Measurements from ENCODE around the gene ANKRD6. TPM values are rescaled to one million over a fixed set of nuclear protein-coding genes. Genes with fewer than 3 reads are reported as not detected.

Gene ANKRD6
- polyA plus RNA-seq, 3 donors, result 0.93 to 3.0 (median 1.2) TPM

- no peaks in the 10 kb centered on the region for H3K9me3 ChIP-seq (replicated peaks in 1 of 2; ENCODE audit: control insufficient read depth in 1 of 2, insufficient read depth in 1 of 2, low read length in 2 of 2)
- no peak overlapping the region for H3K27ac ChIP-seq (ENCODE audit: low read depth in 1 of 2, low read length in 2 of 2)
- H3K9me3 Mint-ChIP-seq, result peaks cover 0 to 8% (median 0%) of the 10 kb centered on the region in 7 donors
- no peaks in the 10 kb centered on the region for H3K27me3 ChIP-seq (ENCODE audit: control insufficient read depth in 2 of 2, insufficient read depth in 2 of 2, low read length in 2 of 2)
- no peaks in the 10 kb centered on the region for H4K20me1 ChIP-seq (ENCODE audit: insufficient read depth, low read length)
- H3K79me2 ChIP-seq (ENCODE audit: insufficient read depth, low read length), result no peaks in the 10 kb centered on the region
- peaks cover 0 to 3% (median 1%) of the 10 kb centered on the region in 3 donors for H3K27me3 Mint-ChIP-seq (ENCODE audit: low read depth in 3 of 3)
- no peak overlapping the region for H2AFZ ChIP-seq (ENCODE audit: insufficient read depth, low read depth, low read length, poor library complexity, severe bottlenecking)
- TF ChIP-seq CTCF (IDR thresholded peaks at IDR 0.05), result no peak
- peak overlapping the region in 1 of 7 donors; percentile 62 for H3K27ac Mint-ChIP-seq
- no peak overlapping the region for H3K4me3 Mint-ChIP-seq
- no peaks in the 10 kb centered on the region for H3K36me3 ChIP-seq (replicated peaks in 1 of 2; ENCODE audit: control insufficient read depth in 1 of 2, insufficient read depth in 2 of 2, low read length in 2 of 2)
- no peaks in the 10 kb centered on the region for H3K4me1 Mint-ChIP-seq
- H3K4me3 ChIP-seq (replicated peaks in 1 of 3; ENCODE audit: low read depth in 2 of 3, low read length in 3 of 3), result no peak overlapping the region
- DNase-seq, result no peak
- intact Hi-C loops (cut with micrococcal nuclease), result no loop called here
- WGBS (ENCODE audit: insufficient coverage), result 54% methylated on average over 2 of the region's 5 CpGs
- no peak overlapping the region for H3K4me2 ChIP-seq (replicated peaks; ENCODE audit: extremely low read depth, low read length, poor library complexity, severe bottlenecking)
- no peaks in the 10 kb centered on the region for H3K4me1 ChIP-seq (ENCODE audit: control insufficient read depth in 1 of 2, insufficient read depth in 2 of 2, low read length in 2 of 2)
- H3K9ac ChIP-seq (ENCODE audit: insufficient read depth, low read length, poor library complexity, severe bottlenecking), result no peak overlapping the region
- H3K36me3 Mint-ChIP-seq, result no peaks in the 10 kb centered on the region
These were observed 114.3 kb downstream of the ANKRD6 start for GRCh38 chr6:89547281-89547680.

DNA sequence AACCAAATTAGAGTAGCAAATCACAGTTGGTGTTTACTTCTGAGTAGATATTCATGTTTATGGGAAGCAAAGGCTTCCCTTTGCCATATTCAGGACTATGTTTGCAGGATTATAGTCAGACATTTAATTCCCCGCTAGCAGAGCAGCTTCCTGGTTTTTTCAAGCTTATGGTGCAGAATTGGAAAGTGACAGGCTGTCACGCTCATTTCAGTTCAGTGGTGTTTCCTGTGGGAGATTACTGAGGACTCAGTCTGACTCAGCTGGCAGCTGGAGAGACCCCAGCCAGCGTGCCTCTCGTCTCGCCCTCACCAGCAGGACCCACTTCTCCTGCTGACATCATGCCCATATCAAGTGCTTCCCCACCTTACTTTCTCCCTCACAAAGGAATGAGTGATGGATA is 120.5 kb downstream of the ANKRD6 start:
- Histone ChIP-seq H3K27ac (ENCODE audit: low read depth in 1 of 2, low read length in 2 of 2) (no peak overlapping the region), H3K79me2 (ENCODE audit: insufficient read depth, low read length) (no peaks in the 10 kb centered on the region), H3K36me3 (replicated peaks in 1 of 2; ENCODE audit: control insufficient read depth in 1 of 2, insufficient read depth in 2 of 2, low read length in 2 of 2) (no peaks in the 10 kb centered on the region), H4K20me1 (ENCODE audit: insufficient read depth, low read length) (no peaks in the 10 kb centered on the region), H3K9me3 (replicated peaks in 1 of 2; ENCODE audit: control insufficient read depth in 1 of 2, insufficient read depth in 1 of 2, low read length in 2 of 2) (peaks cover 0 to 4% of the 10 kb centered on the region in 2 donors), H2AFZ (ENCODE audit: insufficient read depth, low read depth, low read length, poor library complexity, severe bottlenecking) (no peak overlapping the region), H3K4me3 (replicated peaks in 1 of 3; ENCODE audit: low read depth in 2 of 3, low read length in 3 of 3) (no peak overlapping the region), H3K27me3 (ENCODE audit: control insufficient read depth in 2 of 2, insufficient read depth in 2 of 2, low read length in 2 of 2) (no peaks in the 10 kb centered on the region), H3K4me1 (ENCODE audit: control insufficient read depth in 1 of 2, insufficient read depth in 2 of 2, low read length in 2 of 2) (no peaks in the 10 kb centered on the region), H3K4me2 (replicated peaks; ENCODE audit: extremely low read depth, low read length, poor library complexity, severe bottlenecking) (no peak overlapping the region), H3K9ac (ENCODE audit: insufficient read depth, low read length, poor library complexity, severe bottlenecking) (no peak overlapping the region)
- DNase-seq, result no peak
- Mint-ChIP-seq H3K4me3 (no peak overlapping the region), H3K27ac (no peak overlapping the region), H3K9me3 (peaks cover 0 to 8% (median 5%) of the 10 kb centered on the region in 7 donors), H3K36me3 (no peaks in the 10 kb centered on the region), H3K27me3 (ENCODE audit: low read depth in 3 of 3) (peaks cover 1 to 4% (median 1%) of the 10 kb centered on the region in 3 donors), H3K4me1 (no peaks in the 10 kb centered on the region)
- intact Hi-C loops (cut with micrococcal nuclease), result no loop called here
- WGBS (ENCODE audit: insufficient coverage), result 17% methylated on average over 1 of the region's 5 CpGs
- no peak for TF ChIP-seq CTCF (IDR thresholded peaks at IDR 0.05)
